HG03342 (cell line): ENCODE measurements around the gene ZFP36L2.

Source experiments
- ATAC-seq: cut with Tn5 transposase; IDR thresholded peaks from one replicate; pipeline ENCODE4 v1.9.1; 2021; ENCODE audit warnings: mild to moderate bottlenecking, moderate library complexity; ENCODE audit not compliant: unreplicated experiment

ZFP36L2 gene

GRCh38 chr2:43188561-43189386 is 37.6 kb downstream of the ZFP36L2 start:
- ATAC-seq, result no peak

- no peak for ATAC-seq
These were observed 39.6 kb downstream of the ZFP36L2 start for GRCh38 chr2:43186679-43187374.

GRCh38 chr2:43186321-43186678 is 40.1 kb downstream of the ZFP36L2 start:
- ATAC-seq, result no peak

- no peak for ATAC-seq
These were observed 41.3 kb downstream of the ZFP36L2 start for GRCh38 chr2:43185146-43185545.

GRCh38 chr2:43184339-43184895 is 42.0 kb downstream of the ZFP36L2 start:
- no peak for ATAC-seq

- ATAC-seq, result no peak
These were observed 42.7 kb downstream of the ZFP36L2 start for GRCh38 chr2:43183743-43184142.

GRCh38 chr2:43180897-43181296 is 45.5 kb downstream of the ZFP36L2 start:
- no peak for ATAC-seq

- ATAC-seq, result no peak
These were observed 46.5 kb downstream of the ZFP36L2 start for GRCh38 chr2:43179942-43180341.

GRCh38 chr2:43178602-43179542 is 47.5 kb downstream of the ZFP36L2 start:
- ATAC-seq, result no peak

GRCh38 chr2:43178055-43178598 is 48.3 kb downstream of the ZFP36L2 start:
- ATAC-seq, result no peak

GRCh38 chr2:43176449-43176848 is 50.0 kb downstream of the ZFP36L2 start:
- no peak for ATAC-seq

- no peak for ATAC-seq
These were observed 50.5 kb downstream of the ZFP36L2 start for GRCh38 chr2:43175876-43176275.

- no peak for ATAC-seq
These were observed 51.4 kb downstream of the ZFP36L2 start for GRCh38 chr2:43175020-43175441.

GRCh38 chr2:43174368-43174916 is 52.0 kb downstream of the ZFP36L2 start:
- ATAC-seq, result peak; percentile 81
